ENCODE measurements around the gene RETREG3. TPM values are rescaled to one million over a fixed set of nuclear protein-coding genes. Genes with fewer than 3 reads are reported as not detected.

Gene RETREG3
- polyA plus RNA-seq, 1 of the 3 experiments (the other 2 are of a cell fraction) = 13.3 TPM

DNA sequence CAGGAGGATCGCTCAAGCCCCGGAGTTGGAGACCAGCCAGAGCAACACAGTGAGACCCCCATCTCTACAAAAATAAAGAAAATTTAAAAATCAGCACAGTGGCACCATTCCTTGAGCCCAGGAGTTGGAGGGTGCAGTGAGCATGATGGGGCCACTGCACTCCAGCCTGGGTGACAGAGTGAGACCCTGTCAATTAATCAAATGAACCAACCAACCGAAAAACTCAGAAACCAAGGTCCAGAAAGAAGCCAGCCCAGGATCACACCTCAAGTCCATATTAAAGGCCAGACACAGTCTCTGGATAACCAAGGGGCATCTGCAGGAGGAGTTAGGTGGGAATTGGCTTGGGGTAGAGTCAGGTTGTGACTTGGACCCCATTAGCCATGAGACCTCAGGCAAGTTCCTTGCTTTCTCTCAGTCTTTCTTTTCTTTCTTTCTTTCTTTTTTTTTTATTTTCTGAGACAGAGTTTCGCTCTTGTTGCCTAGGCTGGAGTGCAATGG, 54.0 kb downstream of the RETREG3 start (continued):
- TF ChIP-seq, protein P1, sequence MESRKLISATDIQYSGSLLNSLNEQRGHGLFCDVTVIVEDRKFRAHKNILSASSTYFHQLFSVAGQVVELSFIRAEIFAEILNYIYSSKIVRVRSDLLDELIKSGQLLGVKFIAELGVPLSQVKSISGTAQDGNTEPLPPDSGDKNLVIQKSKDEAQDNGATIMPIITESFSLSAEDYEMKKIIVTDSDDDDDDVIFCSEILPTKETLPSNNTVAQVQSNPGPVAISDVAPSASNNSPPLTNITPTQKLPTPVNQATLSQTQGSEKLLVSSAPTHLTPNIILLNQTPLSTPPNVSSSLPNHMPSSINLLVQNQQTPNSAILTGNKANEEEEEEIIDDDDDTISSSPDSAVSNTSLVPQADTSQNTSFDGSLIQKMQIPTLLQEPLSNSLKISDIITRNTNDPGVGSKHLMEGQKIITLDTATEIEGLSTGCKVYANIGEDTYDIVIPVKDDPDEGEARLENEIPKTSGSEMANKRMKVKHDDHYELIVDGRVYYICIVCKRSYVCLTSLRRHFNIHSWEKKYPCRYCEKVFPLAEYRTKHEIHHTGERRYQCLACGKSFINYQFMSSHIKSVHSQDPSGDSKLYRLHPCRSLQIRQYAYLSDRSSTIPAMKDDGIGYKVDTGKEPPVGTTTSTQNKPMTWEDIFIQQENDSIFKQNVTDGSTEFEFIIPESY (IDR thresholded peaks at IDR 0.05; ENCODE audit: borderline replicate concordance, low read depth) = no peak
- TF ChIP-seq MXI1 (IDR thresholded peaks at IDR 0.05; ENCODE audit: low read depth, low read length) = no peak
- TF ChIP-seq MEF2A (IDR thresholded peaks at IDR 0.05; ENCODE audit: borderline replicate concordance, low read depth) = no peak
- TF ChIP-seq YY1 (IDR thresholded peaks at IDR 0.05; ENCODE audit: low read depth) = no peak

DNA sequence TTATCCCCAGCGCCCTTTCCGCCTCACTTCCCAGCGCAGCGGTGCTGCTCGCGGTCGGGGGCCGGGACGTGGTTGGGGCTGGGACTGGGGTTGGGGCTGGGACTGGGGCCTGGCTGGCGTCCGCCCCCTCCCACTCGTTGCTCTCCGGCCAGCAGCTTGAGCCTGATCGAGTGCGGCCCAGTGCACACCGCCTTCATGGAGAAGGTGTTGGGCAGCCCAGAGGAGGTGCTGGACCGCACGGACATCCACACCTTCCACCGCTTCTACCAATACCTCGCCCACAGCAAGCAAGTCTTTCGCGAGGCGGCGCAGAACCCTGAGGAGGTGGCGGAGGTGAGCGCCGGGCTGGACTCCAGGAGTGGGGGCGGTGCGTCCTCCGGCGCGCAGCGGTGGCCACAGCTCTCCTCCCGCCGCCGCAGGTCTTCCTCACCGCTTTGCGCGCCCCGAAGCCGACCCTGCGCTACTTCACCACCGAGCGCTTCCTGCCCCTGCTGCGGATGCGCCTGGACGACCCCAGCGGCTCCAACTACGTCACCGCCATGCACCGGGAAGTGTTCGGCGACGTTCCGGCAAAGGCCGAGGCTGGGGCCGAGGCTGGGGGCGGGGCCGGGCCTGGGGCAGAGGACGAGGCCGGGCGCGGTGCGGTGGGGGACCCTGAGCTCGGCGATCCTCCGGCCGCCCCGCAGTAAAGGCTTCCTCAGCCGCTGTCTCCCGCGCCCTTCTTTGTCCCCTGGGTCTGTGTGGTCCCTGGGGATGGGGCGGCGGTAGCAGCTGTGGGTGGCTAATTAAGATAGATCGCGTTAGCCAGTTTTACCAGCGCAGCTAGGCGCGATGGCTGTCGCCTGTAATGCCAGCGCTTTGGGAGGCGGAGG, 54.7 kb downstream of the RETREG3 start:
- CTCF ChIA-PET = interaction anchor here (0.7 to 2.5 kb wide), 9 partner anchors 11 to 243 kb away, joined by 3 to 8 read pairs (median 3); partner anchors contain the start of genes PSMC3IP, RETREG3 and TUBG1
- peak; percentile 96 for DNase-seq
- peak; percentile 82 for TF ChIP-seq POLR2AphosphoS5 (IDR thresholded peaks at IDR 0.05; ENCODE audit: low read depth, low read length)
- TF ChIP-seq, protein P2, sequence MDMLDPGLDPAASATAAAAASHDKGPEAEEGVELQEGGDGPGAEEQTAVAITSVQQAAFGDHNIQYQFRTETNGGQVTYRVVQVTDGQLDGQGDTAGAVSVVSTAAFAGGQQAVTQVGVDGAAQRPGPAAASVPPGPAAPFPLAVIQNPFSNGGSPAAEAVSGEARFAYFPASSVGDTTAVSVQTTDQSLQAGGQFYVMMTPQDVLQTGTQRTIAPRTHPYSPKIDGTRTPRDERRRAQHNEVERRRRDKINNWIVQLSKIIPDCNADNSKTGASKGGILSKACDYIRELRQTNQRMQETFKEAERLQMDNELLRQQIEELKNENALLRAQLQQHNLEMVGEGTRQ (IDR thresholded peaks at IDR 0.05; ENCODE audit: borderline replicate concordance, low read depth, low read length) = no peak
- TF ChIP-seq CHD2 (IDR thresholded peaks at IDR 0.05; ENCODE audit: low read length, partially characterized antibody) = peak; percentile 88
- TF ChIP-seq EP300 (IDR thresholded peaks at IDR 0.05; ENCODE audit: borderline replicate concordance in 1 of 2, low read depth in 1 of 2, low read length in 1 of 2) = no peak
- TF ChIP-seq SIN3A (IDR thresholded peaks at IDR 0.05; ENCODE audit: borderline replicate concordance, low read depth, low read length) = 0 out of 2 replicates have a peak, but pooled peaks have one; percentile 59
- peak; percentile 88 for TF ChIP-seq MXI1 (IDR thresholded peaks at IDR 0.05; ENCODE audit: low read depth, low read length)
- TF ChIP-seq EZH2phosphoT487 (IDR thresholded peaks at IDR 0.05; ENCODE audit: borderline replicate concordance, low read depth) = no peak
- TF ChIP-seq, protein P1 (IDR thresholded peaks at IDR 0.05; ENCODE audit: borderline replicate concordance, low read depth) = no peak
- TF ChIP-seq, protein P3, sequence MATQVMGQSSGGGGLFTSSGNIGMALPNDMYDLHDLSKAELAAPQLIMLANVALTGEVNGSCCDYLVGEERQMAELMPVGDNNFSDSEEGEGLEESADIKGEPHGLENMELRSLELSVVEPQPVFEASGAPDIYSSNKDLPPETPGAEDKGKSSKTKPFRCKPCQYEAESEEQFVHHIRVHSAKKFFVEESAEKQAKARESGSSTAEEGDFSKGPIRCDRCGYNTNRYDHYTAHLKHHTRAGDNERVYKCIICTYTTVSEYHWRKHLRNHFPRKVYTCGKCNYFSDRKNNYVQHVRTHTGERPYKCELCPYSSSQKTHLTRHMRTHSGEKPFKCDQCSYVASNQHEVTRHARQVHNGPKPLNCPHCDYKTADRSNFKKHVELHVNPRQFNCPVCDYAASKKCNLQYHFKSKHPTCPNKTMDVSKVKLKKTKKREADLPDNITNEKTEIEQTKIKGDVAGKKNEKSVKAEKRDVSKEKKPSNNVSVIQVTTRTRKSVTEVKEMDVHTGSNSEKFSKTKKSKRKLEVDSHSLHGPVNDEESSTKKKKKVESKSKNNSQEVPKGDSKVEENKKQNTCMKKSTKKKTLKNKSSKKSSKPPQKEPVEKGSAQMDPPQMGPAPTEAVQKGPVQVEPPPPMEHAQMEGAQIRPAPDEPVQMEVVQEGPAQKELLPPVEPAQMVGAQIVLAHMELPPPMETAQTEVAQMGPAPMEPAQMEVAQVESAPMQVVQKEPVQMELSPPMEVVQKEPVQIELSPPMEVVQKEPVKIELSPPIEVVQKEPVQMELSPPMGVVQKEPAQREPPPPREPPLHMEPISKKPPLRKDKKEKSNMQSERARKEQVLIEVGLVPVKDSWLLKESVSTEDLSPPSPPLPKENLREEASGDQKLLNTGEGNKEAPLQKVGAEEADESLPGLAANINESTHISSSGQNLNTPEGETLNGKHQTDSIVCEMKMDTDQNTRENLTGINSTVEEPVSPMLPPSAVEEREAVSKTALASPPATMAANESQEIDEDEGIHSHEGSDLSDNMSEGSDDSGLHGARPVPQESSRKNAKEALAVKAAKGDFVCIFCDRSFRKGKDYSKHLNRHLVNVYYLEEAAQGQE (IDR thresholded peaks at IDR 0.05; ENCODE audit: low read depth, low read length) = no peak
- TF ChIP-seq NRF1 (IDR thresholded peaks at IDR 0.05; ENCODE audit: low read depth, low read length) = peak; percentile 55
- no peak for TF ChIP-seq FOXJ3 (CRISPR knock-in tag; IDR thresholded peaks at IDR 0.05)
- TF ChIP-seq TEAD4 (IDR thresholded peaks at IDR 0.05; ENCODE audit: borderline replicate concordance, insufficient read depth) = no peak
- TF ChIP-seq, protein P4, sequence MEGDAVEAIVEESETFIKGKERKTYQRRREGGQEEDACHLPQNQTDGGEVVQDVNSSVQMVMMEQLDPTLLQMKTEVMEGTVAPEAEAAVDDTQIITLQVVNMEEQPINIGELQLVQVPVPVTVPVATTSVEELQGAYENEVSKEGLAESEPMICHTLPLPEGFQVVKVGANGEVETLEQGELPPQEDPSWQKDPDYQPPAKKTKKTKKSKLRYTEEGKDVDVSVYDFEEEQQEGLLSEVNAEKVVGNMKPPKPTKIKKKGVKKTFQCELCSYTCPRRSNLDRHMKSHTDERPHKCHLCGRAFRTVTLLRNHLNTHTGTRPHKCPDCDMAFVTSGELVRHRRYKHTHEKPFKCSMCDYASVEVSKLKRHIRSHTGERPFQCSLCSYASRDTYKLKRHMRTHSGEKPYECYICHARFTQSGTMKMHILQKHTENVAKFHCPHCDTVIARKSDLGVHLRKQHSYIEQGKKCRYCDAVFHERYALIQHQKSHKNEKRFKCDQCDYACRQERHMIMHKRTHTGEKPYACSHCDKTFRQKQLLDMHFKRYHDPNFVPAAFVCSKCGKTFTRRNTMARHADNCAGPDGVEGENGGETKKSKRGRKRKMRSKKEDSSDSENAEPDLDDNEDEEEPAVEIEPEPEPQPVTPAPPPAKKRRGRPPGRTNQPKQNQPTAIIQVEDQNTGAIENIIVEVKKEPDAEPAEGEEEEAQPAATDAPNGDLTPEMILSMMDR (IDR thresholded peaks at IDR 0.05) = no peak
- TF ChIP-seq JUND (IDR thresholded peaks at IDR 0.05) = no peak

More for the DNA sequence above, 54.7 kb downstream of the RETREG3 start:
- peak overlapping the region; percentile 72; the same call in 1 of the 2 replicates for H2AFZ ChIP-seq (ENCODE audit: low read depth)
- peaks cover 8% of the 10 kb centered on the region for H3F3A ChIP-seq (replicated peaks; ENCODE audit: insufficient read depth)
- POLR2A ChIA-PET = interaction anchor here (0.6 to 2.3 kb wide), 8 partner anchors 10 to 444 kb away, joined by 3 to 17 read pairs (median 4); partner anchors contain the start of genes NAGLU and PSMC3IP
- no peaks in the 10 kb centered on the region for H3K27me3 ChIP-seq (ENCODE audit: insufficient read depth)
- no peaks in the 10 kb centered on the region for H4K20me1 ChIP-seq (ENCODE audit: insufficient read depth)
- peaks cover 45% of the 10 kb centered on the region for H3K79me2 ChIP-seq (ENCODE audit: insufficient read depth)
- H3K4me3 ChIP-seq (ENCODE audit: low read depth in 2 of 2, low read length in 1 of 2) = peak overlapping the region; percentile 79 to 89
- peak overlapping the region; percentile 87 for H3K9ac ChIP-seq
- no peaks in the 10 kb centered on the region for H3K9me2 ChIP-seq
- 1% methylated on average over 35 of the region's 82 CpGs for WGBS (ENCODE audit: low lambda C conversion rate)
- peak overlapping the region; percentile 69 to 74 for H3K27ac ChIP-seq (ENCODE audit: low read depth in 2 of 2, low read length in 1 of 2)
- H3K36me3 ChIP-seq (replicated peaks in 1 of 2; ENCODE audit: control insufficient read depth in 1 of 2, insufficient read depth in 2 of 2, low read length in 1 of 2) = peaks cover 0 to 3% of the 10 kb centered on the region in 2 experiments
- peaks cover 2 to 20% of the 10 kb centered on the region in 2 experiments; a peak in 1 of 4 replicates for H3K4me1 ChIP-seq (ENCODE audit: control insufficient read depth in 1 of 2, insufficient read depth in 2 of 2, low read depth in 1 of 2, low read length in 1 of 2)
- H3K9me3 ChIP-seq = no peaks in the 10 kb centered on the region
- H3K4me2 ChIP-seq = peak overlapping the region; percentile 97
